HG02970 (cell line): ENCODE data around the gene SLC46A1.

Experiments used
- ATAC-seq: cut with Tn5 transposase; IDR thresholded peaks from one replicate; pipeline ENCODE4 v1.9.1; 2021; ENCODE audit warnings: mild to moderate bottlenecking, moderate library complexity, moderate number of reproducible peaks; ENCODE audit not compliant: unreplicated experiment, low FRiP score

SLC46A1 gene

DNA sequence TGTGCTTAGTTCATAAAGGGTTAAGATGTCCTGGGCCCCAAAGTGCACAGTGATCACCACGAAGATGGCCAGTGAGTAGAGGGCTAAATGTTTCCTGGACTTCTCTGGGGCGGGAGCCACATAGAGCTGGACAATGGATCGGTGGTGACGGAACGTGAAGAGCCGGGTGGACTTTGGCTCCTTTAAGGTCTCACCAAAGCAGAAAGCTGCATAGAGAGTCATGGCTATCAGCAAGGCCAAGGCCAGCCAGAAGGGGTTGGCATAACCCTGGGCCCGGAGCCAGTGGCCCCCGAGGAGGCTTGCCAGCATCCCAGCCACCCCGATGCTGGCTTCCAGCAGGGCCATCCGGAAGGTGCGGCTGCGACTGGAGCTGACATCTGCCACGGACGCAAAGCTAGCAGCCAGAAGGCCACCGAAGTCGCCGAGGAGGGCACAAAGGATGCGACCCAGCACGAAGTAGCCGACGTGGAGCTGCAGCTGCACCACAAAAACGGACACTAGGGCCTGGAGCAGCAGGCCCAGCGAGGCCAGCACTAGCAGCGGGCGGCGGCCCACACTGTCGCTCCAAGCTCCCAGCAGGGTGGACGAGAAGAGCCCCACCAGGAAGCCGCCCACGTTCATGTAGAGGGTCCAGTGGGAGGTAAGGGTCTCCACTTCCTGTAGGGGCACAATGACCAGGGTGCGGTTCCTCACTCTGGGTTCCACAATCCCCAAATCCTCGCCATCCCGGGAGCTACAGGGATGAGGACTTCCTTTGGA lies 1.0 kb downstream of the SLC46A1 start:
- no peak for ATAC-seq

DNA sequence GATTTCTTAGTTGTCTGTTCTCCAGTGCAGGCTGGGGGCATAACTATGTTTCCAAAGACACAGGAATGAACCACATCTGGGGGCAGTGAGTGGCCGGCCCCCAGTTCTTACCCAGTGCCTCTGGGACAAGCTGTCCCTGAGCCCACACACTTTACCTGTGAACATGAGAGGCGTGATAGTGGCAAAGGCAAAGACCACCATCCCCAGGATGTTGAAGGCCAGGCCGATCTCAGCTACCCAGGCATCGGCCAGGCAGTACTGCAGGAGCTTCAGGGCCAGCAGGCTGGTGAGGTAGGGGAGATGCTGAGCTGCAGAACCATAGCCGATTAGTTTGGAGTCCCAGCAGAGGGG lies 1.6 kb downstream of the SLC46A1 start:
- ATAC-seq, result no peak

DNA sequence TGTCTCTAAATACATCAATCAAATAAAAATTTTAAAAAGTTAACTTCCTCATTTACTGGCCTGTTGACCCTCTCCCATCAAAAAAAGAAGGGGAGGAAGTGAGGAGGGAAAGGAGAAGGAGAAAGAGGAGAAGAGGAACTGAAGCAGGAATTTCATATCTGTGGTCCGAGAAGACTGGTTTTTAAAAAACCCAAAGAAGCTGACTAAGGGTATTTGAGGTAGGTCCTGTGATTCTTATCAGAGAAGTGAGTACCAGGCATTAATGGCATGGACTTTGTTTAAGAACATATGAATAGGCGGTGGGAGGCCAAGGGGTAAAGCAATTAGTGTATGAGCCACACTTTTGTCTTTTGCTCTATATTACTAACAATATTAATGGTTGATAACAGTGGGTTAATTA lies 2.0 kb downstream of the SLC46A1 start:
- no peak for ATAC-seq

DNA sequence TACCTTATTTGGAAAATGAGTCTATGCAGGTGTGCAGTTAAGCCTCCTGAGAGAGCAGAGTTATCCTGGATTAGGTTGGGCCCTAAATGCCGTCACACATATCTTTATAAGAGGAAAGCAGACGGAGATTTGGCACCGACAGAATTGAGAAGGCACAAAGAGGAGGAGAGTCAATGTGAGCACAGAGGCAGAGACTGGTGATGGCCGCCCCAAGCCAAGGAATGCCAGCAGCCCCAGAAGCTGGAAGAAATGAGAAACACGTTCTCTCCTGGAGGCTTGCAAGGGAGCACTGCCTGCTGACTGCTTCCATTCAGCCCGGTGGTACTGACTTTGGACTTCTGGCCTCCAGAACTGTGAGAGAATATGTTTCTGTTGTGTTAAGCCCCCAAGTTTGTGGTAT lies 3.2 kb downstream of the SLC46A1 start:
- ATAC-seq, result no peak

DNA sequence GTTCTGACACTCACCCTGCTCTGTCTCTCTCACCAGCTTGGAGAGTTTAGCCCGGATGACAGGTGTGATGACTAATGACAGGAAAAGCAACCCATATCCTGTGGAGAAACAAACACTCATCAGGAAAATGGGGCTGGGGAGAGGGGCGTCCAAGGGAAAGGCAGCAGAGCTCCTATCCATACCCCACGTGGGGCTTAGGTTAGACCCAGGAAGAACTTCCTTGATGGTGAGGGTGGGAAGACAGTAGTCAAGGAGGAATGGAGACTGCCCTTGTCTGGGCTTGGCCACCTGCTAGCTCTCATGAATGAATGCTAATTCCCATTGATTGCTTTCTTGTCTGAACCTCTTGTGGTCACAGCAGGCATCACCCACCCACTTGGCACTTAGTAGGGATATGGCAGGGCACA lies 3.8 kb downstream of the SLC46A1 start:
- ATAC-seq, result no peak

DNA sequence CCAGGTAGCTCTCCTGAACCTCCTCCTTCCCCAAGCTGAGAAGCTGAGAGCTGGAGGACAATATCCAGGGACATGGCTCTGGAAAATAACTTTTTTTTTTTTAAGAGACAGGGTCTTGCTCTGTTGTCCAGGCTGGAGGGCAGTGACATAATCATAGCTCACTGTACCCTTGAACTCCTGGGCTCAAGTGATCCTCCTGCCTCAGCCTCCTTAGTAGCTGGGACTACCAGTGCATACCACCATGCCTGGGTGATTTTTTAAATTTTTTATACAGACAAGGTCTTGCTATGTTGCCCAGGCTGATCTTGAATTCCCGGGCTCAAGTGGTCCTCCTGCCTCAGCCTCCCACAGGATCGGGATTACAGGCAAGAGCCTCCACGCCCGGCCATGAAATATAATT lies 6.2 kb downstream of the SLC46A1 start:
- ATAC-seq, result no peak

DNA sequence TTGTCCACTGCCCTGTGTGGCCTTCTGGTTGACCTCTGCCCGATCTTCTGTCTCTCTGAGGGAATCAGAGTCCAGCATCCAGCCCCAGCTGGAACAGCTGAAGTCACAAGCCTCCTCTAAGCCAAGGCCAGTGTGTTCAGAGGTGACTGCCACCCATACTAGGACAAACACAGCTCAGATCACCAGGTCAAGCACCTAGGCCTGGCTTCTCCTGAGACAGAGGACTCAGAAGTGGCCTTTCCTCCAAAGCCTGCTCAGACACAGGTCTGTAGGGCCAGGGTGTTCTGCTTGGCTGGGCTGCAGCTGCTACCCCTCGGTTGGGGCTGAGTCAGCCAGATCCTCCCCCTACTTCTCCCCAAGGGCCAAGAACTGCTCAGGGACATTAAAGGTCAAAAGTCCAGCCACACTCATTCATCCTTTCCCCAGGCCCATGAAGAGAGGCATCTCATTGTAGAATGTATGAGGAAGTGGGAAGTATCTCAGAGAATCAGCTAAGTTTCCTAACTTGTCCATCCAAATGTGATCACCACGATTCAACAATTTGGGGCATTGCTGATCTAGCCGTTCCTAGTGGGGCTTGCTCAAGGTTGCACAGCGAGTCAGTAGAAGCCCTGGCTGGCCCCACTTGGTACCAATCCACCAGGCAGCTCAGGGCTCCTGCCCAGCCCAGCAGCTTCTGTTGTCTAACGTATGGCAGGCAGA lies 7.6 kb downstream of the SLC46A1 start:
- ATAC-seq, result no peak

DNA sequence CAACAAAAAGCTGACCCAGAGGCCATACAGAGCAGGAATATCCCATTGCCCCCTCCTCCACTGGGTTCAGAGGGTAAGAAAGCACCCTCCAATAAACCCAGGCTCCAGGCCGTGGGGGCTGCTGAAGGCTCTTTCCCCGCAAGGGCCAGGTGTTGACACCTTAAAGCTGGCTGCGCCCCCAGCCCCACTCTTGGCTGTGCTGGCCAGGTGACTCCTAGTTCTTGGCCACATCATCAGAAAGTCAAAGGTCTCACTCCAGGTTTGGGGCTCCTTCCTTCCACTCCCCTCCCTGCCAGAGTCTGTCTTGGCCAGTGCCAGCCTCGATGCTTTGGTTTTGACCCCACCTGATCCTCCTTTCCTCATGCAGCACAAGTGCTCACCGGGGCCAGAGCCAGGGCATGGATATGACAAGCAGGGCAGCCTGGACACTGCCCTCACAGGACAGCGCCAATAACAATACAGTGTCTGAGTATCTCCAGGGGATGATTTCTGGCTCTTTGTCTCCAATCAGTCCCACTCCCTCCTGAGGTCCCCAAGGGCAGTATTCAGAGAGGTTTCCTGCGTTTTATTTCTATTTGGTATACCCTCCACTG lies 8.2 kb downstream of the SLC46A1 start:
- ATAC-seq, result no peak

DNA sequence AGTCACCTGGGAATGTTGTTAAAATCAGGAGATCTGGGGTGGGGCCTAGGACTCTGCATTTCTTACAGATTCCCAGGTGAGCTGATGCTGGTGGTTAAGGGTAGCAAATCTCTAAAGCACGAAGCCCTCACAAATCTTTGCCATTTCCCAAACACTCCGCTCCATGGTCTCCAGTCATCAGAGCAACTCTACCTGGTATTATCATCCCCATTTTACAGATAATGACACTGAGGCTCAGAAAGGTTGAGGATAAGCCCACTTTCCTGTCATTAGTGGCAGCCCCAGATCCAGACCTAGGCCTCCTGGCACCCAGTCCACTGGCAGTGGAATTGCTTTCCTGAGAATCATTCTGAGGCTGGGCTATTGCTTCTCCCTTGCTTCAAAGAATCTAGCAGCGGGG lies 8.7 kb downstream of the SLC46A1 start:
- no peak for ATAC-seq

DNA sequence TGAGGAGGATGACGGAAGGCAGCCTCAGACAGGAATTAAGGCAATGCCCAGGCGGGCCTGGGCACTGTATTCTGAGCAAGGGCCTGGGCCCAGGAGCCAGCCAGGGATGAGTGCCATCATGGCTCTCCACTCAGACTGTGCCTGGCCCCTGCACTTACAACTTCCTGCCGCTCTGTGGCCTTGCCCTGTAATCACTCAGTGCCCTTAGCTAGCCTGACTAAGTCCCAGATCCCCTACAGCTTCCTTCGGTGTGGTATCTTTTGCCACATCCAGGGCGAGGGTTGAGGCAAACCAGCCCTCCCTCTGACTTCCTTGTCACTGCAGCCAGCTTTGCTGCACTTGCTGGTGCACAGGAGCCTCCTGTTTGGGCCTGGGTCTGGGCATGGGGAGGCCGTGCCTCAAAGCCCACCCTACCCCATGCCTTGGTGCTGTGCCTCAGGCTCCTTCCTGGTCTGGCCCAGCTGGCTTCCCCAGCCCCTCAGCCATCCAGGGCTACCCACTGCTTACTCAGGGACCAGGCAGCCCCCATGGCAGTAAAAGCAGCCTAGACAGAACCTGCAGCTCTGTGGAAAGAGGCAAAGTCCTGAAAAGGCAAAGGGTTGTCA lies 9.3 kb downstream of the SLC46A1 start:
- no peak for ATAC-seq

DNA sequence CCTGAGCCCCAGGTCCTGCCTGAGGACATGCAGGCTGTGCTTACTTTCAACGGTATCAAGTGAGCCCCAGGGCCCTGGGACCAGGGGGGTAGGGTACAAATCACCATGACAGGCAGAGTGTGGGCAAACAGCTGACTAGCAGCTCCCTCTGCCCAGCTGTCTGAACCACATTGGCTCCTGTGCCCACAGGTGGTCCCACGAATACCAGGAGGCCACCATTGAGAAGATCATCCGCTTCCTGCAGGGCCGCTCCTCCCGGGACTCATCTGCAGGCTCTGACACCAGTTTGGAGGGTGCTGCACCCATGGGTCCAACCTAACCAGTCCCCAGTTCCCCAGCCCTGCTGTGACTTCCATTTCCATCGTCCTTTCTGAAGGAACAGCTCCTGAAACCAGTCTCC lies 10.0 kb downstream of the SLC46A1 start:
- ATAC-seq, result no peak

DNA sequence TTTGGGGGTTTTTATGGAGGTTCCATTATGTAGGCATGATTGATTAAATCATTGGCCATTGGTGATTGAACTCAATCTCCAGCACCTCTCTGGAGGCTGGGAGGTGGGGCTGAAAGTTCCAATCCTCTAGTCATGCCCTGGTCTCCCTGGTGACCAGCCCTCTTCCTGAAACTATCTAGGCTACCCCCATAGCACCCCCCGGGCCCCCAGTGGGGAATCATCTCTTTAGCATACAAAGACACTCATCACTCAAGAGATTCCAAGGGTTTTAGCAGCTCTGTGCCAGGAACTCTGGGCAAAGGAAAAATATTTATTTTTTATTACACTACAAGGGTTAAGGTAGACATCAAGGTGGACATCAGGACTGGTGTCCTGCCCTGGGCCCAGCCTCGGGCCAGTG lies 10.6 kb downstream of the SLC46A1 start:
- no peak for ATAC-seq

DNA sequence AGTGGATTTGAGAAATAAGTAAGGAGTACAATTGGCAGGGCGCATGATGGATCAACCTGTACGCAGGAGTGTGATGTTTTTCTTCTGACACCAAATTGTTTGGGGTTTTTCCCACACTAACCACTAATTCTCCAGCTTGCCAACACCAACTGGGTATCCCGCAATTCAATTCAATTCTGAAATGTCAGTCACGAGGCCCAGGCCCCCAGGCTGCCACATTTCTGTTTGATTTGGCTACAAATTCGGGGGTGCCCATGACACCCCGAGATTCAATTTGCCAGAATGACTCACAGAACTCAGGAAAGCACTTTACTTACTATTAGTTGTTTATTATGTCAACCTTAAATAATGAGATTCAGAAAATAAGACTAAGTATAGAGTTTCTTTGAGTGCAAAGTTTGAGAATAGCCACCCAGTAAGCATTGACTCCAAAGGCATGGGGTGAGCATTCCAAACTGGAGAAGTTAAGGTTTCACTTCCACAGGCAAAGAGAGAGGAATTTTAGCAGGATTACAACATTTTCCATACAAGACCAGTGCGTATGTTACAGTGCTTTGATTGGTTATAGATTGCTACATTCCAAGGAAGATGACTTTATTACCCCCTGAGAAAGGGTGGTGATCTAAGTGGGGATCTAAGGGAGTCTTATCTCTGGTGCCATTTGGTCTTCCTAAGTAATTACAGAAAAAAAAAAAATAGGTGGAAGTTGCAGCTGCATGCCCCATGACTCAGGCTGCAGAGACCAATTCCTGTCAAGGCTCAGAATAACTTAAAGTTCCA lies 11.5 kb downstream of the SLC46A1 start:
- ATAC-seq, result no peak

DNA sequence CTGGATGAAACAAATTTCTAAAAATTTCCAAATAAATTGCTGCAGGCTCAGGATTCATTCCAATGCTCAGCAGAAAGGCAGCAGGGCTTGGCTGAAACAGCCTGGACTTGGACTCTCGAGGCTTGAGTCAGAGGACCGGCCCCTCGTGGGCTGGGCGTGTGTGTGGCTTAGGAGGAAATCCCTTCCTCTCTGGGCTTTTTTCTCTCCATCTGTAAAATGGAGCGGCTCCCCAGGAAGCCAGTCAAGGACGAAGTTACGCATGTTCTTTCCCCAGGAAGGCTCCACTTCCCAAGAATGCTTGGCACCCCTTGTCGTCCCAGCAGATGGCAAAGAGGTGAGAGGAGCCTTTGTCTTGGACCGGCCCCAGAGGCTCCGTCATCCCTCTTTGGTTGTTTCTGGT lies 13.5 kb downstream of the SLC46A1 start:
- no peak for ATAC-seq

DNA sequence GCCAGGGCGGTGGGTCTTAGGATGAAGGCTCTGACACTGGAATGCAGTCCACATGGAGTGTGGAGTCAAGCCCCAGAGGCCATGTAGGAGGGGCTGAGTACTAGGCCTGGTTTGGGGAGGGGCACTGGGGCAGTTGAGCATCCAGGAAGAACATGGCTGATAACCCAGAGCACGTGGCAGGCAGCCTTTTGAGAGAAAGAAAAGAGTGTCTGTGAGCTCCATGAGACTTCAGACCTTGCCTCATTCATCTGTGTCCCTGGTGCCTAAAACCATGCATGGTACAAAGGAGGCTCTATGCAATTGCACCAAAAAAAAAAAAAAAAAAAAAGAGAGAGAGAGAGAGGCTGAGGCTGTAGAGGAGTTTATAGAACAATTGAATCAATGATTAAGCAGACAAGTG lies 14.6 kb downstream of the SLC46A1 start:
- no peak for ATAC-seq

DNA sequence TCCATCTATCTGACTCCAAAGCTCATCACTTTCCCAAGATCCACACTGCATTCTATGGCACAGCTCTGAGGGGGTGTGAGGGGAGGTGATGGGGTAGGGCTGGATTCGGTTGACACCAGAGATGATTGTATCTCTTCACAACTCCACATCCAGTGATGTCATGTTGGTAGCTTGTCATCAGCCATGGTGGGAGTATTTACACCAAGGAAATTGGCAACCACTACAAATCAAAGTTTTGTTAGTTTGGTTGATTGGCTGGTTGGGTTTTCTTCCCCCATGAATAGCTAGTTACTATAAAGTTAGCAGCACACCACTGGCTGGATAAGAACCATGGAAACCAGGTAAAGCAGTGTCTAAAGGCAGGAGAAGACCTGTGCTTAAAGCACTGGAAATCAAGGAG lies 15.0 kb downstream of the SLC46A1 start:
- no peak for ATAC-seq

DNA sequence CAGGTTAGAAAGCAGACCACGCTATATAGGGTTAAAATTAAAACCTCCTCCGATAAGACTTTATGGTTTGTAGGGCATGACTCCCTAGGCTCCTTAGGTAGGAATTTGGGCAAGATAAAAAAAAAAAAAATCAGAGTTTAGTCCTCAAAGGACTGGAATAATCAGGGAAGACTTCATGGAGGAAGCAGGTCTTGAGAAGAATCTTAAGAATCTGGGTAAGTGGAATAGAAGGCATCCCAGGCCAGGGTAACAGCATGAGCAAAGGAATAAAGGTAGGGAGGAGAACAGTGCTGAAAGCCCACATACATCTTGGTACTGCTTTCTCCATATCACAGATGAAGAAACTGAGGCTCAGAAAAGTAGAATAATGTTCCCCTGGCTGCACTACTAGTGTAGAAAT lies 15.4 kb downstream of the SLC46A1 start:
- no peak for ATAC-seq

DNA sequence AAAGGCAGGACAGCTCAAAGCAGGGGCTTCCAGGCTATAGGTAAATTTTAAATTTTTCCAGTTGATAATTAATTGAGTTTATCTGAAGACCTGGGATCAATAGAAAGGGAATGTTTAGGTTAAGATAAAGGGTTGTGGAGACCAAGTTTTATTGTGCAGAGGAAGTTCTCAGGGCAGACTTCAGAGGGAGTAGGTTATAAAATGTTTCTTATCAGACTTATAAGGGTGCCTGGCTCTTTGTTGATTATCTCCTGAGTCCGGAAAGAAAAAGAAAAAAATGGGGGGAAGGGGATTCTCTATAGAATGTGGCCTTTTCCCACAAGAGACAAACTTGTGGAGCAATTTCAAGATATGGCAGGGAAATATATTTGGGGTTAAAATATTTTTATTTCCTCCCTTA lies 15.9 kb downstream of the SLC46A1 start:
- ATAC-seq, result no peak

DNA sequence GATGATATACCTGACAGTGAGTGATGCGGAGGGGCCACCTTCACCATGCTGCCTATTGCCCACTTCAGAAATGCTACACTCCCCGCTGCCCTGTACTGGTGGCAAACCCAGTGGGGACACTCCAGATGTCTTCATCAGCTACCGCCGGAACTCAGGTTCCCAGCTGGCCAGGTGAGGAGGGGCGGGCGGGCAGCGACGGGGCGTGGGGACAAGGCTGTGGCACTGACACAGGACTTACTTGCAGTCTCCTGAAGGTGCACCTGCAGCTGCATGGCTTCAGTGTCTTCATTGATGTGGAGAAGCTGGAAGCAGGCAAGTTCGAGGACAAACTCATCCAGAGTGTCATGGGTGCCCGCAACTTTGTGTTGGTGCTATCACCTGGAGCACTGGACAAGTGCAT lies 17.9 kb downstream of the SLC46A1 start:
- ATAC-seq, result no peak

DNA sequence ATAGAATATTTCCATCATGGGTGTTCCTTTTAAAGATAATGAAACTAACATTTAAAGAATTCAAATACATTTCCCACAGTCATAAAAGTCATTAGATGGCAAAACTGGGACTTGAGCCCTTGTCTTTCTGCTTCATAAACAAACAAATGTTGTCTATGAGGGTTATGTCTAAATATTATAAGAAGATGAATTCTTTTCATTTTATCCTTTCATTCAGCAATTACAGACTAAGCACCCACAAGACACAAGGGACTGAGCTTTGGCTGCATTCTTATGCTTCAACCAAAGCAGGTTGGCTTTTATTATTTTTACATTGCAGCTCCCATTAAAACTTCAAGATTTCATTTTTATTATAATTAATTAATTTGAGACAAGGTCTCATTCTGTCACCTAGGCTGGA lies 19.6 kb downstream of the SLC46A1 start:
- no peak for ATAC-seq

DNA sequence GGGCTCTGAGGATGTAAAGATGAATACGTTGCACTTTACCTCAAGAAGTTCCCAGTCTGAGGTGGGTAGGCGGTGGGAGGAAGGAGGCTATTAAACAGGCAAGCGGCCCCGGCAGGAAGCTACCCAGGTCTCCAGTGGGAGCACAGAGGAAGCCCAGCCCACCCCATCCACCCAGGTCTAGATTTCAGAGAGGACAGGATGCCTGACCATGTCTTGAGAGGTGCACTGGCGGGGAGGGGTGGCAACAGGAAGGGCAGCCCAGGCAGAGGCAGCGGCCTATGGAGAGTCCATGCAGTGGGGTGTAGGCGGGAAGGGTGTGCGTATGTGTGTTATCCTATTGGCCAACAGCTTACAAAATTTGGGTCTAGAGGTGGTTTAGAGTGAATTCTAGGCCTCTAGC lies 20.6 kb downstream of the SLC46A1 start:
- ATAC-seq, result no peak
